Prostate gland (tissue), 2 donors: ENCODE results near the gene CHRNB4.

ENCODE experiments used
- CTCF ChIP-seq, 4 experiments: fragments of 200-600 bp in 2 of 4; fragments of 450-650 bp in 2 of 4; sonication (generic) in 2 of 4; IDR thresholded peaks; 1 replicate in 3 of 4; 2 replicates in 1 of 4; pipeline ENCODE4 v1.5.1; 2016 to 2019; ENCODE audit warnings: antibody characterized with exemption in 4 of 4, mild to moderate bottlenecking in 2 of 4, moderate library complexity in 2 of 4
- POLR2A ChIP-seq: fragments of 450-650 bp; IDR thresholded peaks from one replicate; pipeline ENCODE4 v1.6.1; 2016; ENCODE audit warnings: antibody characterized with exemption, mild to moderate bottlenecking
- POLR2AphosphoS5 ChIP-seq: sonication (generic); formaldehyde crosslinking; IDR thresholded peaks from one replicate; pipeline ENCODE4 v1.6.1; 2017; ENCODE audit warnings: antibody characterized with exemption

DNA sequence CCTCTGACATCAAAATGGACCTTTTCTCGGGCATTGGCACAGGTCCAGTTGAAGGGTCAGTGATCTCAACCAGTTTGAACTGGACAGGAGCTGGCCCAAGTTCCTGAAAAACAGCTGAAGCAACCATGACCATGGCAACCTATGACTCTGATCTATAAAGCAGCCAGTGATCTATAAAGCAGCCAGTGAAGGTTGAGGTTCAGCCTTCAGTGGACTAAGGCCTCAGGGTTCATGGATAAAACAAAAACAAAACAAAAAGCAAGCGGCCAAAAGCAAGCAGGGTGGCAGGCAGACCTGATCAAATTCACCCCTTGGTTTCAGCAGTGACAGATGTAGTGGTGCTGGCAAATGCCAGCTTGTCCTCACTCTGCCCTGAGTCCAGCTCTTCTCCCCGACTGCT lies 10.0 kb upstream of the CHRNB4 start:
- TF ChIP-seq POLR2A, result no peak
- TF ChIP-seq CTCF (IDR thresholded peaks at IDR 0.05), result no peak
- TF ChIP-seq POLR2AphosphoS5, result no peak
